ENCODE results near the gene RPL18. TPM values are rescaled to one million over a fixed set of nuclear protein-coding genes. Genes with fewer than 3 reads are reported as not detected.
A peak's percentile ranks its signal among the peaks of the same experiment; 100 is the strongest.

Gene RPL18
- total RNA-seq, 1 experiment from 2014 or later, result 1,417 TPM

DNA sequence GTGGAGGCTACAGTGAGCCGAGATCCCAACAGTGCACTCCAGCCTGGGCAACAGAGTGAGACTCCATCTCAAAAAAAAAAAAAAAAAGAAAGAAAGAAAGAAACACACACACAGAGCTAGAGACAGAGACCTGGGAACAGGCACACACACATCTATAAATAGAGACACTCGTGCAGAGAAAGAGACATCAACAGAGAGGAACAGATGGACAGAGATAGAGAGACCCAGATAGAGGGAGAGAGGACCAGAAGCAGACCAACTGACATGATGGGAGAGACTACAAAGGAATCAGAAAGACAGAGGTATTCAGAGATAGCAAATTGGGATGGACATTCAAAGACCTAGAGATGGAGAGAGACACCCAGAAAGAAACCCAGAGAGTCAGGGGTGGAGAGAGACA, 29.2 kb upstream of the RPL18 start:
- POLR2A ChIA-PET (ENCODE audit: low non-redundant PET), result no interaction called here

DNA sequence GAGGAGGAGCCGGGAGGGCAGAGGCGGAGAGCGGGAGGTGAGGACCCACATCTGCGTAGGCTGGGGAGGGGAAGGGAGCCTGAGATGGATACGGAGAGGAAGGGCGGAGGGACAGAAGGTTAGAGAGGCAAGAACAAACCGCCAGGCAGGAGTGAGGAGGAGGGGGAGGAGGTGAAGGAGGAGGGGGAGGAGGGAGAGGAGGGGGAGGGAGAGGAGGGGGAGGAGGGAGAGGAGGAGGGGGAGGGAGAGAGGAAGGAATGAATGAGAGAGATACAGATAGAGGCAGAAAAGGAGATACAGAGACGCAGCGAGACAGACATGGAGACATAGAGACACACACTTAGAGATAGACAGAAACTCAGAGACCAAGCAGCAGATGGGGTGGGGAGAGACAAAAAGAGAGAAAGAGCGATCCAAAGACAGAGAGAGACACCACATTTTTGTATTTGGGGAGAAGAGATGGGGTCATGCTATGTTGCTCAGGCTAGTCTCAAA, 27.8 kb upstream of the RPL18 start:
- H3K27me3 ChIP-seq (replicated peaks; ENCODE audit: insufficient read depth, low read depth, low read length, poor library complexity), result no peaks in the 10 kb centered on the region
- no TSS peak for BruUV-seq (replicated peaks)
- peaks cover 26% of the 10 kb centered on the region for H3K4me1 ChIP-seq (ENCODE audit: insufficient read depth, low read length, poor library complexity, severe bottlenecking)
- DNase-seq (ENCODE audit: low spot score), result no peak
- H3K9me3 ChIP-seq (ENCODE audit: low read depth, low read length, poor library complexity, severe bottlenecking), result no peaks in the 10 kb centered on the region
- CTCF ChIA-PET, result no interaction called here
- POLR2A ChIA-PET (ENCODE audit: low non-redundant PET), result no interaction called here
- H3K36me3 ChIP-seq (ENCODE audit: insufficient read depth, low read length, poor library complexity, severe bottlenecking), result no peaks in the 10 kb centered on the region
- H3K27ac ChIP-seq (ENCODE audit: low read depth, low read length, poor library complexity, severe bottlenecking), result peak overlapping the region; percentile 77
- intact Hi-C loops (cut with micrococcal nuclease; ENCODE audit: unreplicated experiment), result loop anchor here (5.0 to 10.0 kb wide), 4 partner anchors 66 to 318 kb away; partner anchors contain the start of genes FTL and HSD17B14
- peak overlapping the region; percentile 62 for H3K4me3 ChIP-seq (ENCODE audit: low read depth, low read length, poor library complexity, severe bottlenecking)
- no peak for TF ChIP-seq EZH2 (IDR thresholded peaks at IDR 0.05; ENCODE audit: borderline replicate concordance, low read depth, low read length, poor library complexity, severe bottlenecking)
- TF ChIP-seq CTCF (conservative IDR thresholded peaks at IDR 0.05; ENCODE audit: low read depth, low read length), result no peak

More for the DNA sequence above, 29.2 kb upstream of the RPL18 start:
- Histone ChIP-seq H3K27ac (ENCODE audit: low read depth, low read length, poor library complexity, severe bottlenecking) (no peak overlapping the region), H3K4me1 (ENCODE audit: insufficient read depth, low read length, poor library complexity, severe bottlenecking) (peaks cover 26% of the 10 kb centered on the region), H3K36me3 (ENCODE audit: insufficient read depth, low read length, poor library complexity, severe bottlenecking) (no peaks in the 10 kb centered on the region), H3K27me3 (replicated peaks; ENCODE audit: insufficient read depth, low read depth, low read length, poor library complexity) (no peaks in the 10 kb centered on the region), H3K4me3 (ENCODE audit: low read depth, low read length, poor library complexity, severe bottlenecking) (no peak overlapping the region), H3K9me3 (ENCODE audit: low read depth, low read length, poor library complexity, severe bottlenecking) (no peaks in the 10 kb centered on the region)
- CTCF ChIA-PET, result no interaction called here
- intact Hi-C loops (cut with micrococcal nuclease; ENCODE audit: unreplicated experiment), result loop anchor here (5.0 to 10.0 kb wide), 4 partner anchors 64 to 317 kb away; partner anchors contain the start of genes FTL and HSD17B14
- DNase-seq (ENCODE audit: low spot score), result no peak
- no TSS peak for BruUV-seq (replicated peaks)
- no peak for TF ChIP-seq CTCF (conservative IDR thresholded peaks at IDR 0.05; ENCODE audit: low read depth, low read length)

GRCh38 chr19:48646001-48646721, 27.2 kb upstream of the RPL18 start, which contains the start of gene CA11:
CA11 (minus strand) TSS chr19:48646187; CDS start chr19:48645632, 555 bp downstream.
- H3K27me3 ChIP-seq (replicated peaks; ENCODE audit: insufficient read depth, low read depth, low read length, poor library complexity), result no peaks in the 10 kb centered on the region
- ChIA-PET CTCF (interaction anchor here (0.6 to 1.8 kb wide), 5 partner anchors 68 to 324 kb away, joined by 3 to 8 read pairs (median 4); no protein-coding TSS in a partner anchor), POLR2A (ENCODE audit: low non-redundant PET) (no interaction called here)
- BruUV-seq (replicated peaks), result no TSS peak
- TF ChIP-seq EZH2 (IDR thresholded peaks at IDR 0.05; ENCODE audit: borderline replicate concordance, low read depth, low read length, poor library complexity, severe bottlenecking) (no peak), CTCF (conservative IDR thresholded peaks at IDR 0.05; ENCODE audit: low read depth, low read length) (peak; percentile 94)
- DNase-seq (ENCODE audit: low spot score), result peak; percentile 97
- H3K36me3 ChIP-seq (ENCODE audit: insufficient read depth, low read length, poor library complexity, severe bottlenecking), result no peaks in the 10 kb centered on the region
- peaks cover 26% of the 10 kb centered on the region for H3K4me1 ChIP-seq (ENCODE audit: insufficient read depth, low read length, poor library complexity, severe bottlenecking)
- H3K4me3 ChIP-seq (ENCODE audit: low read depth, low read length, poor library complexity, severe bottlenecking), result peak within 1 kb of the TSS; percentile 62
- intact Hi-C loops (cut with micrococcal nuclease; ENCODE audit: unreplicated experiment), result loop anchor here (5.0 to 10.0 kb wide), 4 partner anchors 66 to 319 kb away; partner anchors contain the start of genes FTL and HSD17B14
- H3K27ac ChIP-seq (ENCODE audit: low read depth, low read length, poor library complexity, severe bottlenecking), result peak within 1 kb of the TSS; percentile 77
- H3K9me3 ChIP-seq (ENCODE audit: low read depth, low read length, poor library complexity, severe bottlenecking), result no peaks in the 10 kb centered on the region
